Brain microvascular endothelial cell (primary cell): Measurements from ENCODE around the gene DCC.

ENCODE experiments used
- DNase-seq: peaks from one replicate; pipeline ENCODE4 v3.0.0-alpha.2; 2020
- H3K27ac ChIP-seq: fragments of 250-450 bp; sonication (Bioruptor Pico); 2 replicates; pipeline ENCODE4 v1.5.1; 2020; ENCODE audit warnings: mild to moderate bottlenecking, moderate library complexity
- H3K27me3 ChIP-seq: fragments of 250-450 bp; sonication (Bioruptor Pico); replicated peaks from 2 replicates; pipeline ENCODE4 v1.5.1; 2020; ENCODE audit warnings: mild to moderate bottlenecking
- H3K36me3 ChIP-seq: fragments of 250-450 bp; sonication (Bioruptor Pico); replicated peaks from 2 replicates; pipeline ENCODE4 v1.5.1; 2020; ENCODE audit warnings: mild to moderate bottlenecking
- H3K4me3 ChIP-seq: 2 replicates; pipeline ENCODE4 v1.5.1; 2011; ENCODE audit warnings: low read depth, mild to moderate bottlenecking, control low read depth, low read length, moderate library complexity
- in situ Hi-C: cut with HindIII; loops from 2 replicates; pipeline ENCODE4 v1.10.0; 2017; ENCODE audit warnings: low sequenced_read_pairs, low pct_ligation_motif_present
- TF ChIP-seq, protein P1 (sequence below): IDR thresholded peaks from 2 replicates; pipeline ENCODE4 v1.5.1; 2011; ENCODE audit warnings: low read depth, mild to moderate bottlenecking, moderate library complexity, low read length, control low read depth, inconsistent platforms; ENCODE audit errors: missing control alignments

DCC gene

DNA sequence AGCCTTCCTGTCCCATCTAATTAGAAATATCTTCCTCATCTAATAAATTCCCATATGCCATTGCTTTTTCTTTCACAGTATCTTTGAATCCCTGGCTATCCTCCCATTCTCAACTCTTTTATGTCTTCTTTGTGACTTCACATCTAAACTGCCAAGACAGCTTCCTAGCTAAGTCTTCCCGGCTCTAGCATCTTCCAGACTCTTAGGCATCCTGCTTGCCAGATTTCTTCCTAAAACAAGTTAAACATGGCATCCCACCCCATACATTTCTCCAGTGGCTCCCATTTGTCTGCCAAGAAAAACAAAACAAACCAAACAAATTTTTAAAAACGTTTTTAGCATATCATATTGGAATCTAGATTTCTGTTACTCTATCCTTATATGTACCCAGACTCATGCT is 1132.5 kb downstream of the DCC start:
- Histone ChIP-seq H3K27me3 (no peaks in the 10 kb centered on the region), H3K27ac (no peak overlapping the region), H3K4me3 (no peak overlapping the region), H3K36me3 (no peaks in the 10 kb centered on the region)
- TF ChIP-seq, protein P1, sequence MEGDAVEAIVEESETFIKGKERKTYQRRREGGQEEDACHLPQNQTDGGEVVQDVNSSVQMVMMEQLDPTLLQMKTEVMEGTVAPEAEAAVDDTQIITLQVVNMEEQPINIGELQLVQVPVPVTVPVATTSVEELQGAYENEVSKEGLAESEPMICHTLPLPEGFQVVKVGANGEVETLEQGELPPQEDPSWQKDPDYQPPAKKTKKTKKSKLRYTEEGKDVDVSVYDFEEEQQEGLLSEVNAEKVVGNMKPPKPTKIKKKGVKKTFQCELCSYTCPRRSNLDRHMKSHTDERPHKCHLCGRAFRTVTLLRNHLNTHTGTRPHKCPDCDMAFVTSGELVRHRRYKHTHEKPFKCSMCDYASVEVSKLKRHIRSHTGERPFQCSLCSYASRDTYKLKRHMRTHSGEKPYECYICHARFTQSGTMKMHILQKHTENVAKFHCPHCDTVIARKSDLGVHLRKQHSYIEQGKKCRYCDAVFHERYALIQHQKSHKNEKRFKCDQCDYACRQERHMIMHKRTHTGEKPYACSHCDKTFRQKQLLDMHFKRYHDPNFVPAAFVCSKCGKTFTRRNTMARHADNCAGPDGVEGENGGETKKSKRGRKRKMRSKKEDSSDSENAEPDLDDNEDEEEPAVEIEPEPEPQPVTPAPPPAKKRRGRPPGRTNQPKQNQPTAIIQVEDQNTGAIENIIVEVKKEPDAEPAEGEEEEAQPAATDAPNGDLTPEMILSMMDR = no peak
- in situ Hi-C loops = no loop called here
- DNase-seq = no peak

DNA sequence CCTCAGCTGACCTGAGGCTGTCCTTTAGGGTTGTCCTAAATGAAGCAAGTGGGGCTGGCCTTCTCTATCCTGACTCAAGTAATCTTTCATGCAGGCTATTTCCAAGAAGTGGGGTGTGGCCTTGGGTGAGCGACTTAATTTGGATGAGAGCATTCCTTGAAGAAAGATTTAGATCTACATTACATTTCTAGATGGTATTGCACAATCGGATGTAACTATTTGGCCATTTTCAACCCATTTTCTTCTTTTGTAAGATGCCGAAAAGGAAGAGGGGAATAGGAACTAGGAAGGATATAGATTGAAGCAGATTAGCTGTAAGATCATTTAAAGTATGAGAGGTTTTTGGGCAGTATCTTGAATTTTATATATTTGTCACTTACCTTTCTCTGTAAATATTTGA is 1138.2 kb downstream of the DCC start:
- no peak for DNase-seq
- TF ChIP-seq, protein P1 = no peak

DNA sequence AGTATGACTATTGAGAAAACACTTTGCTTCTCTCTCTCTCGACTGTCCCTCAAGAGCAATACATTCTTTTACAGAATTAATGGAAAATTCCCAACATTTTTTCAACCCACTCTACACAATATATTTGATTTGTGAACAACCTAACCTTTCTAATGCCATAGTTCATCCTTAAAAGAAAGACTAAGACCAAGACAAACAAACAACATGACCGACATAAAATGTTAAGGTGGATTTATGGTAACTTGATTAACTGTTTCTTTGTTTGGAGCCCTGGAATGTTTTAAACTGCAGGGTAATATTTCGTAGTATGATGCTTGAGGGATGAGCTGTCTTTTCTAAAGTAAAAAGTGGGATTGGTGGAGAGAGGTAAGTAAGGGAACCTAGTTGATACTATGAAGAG is 1146.3 kb downstream of the DCC start:
- TF ChIP-seq, protein P1 = no peak
- in situ Hi-C loops = no loop called here
- Histone ChIP-seq H3K36me3 (no peaks in the 10 kb centered on the region), H3K27me3 (no peaks in the 10 kb centered on the region), H3K4me3 (no peak overlapping the region), H3K27ac (no peak overlapping the region)
- DNase-seq = no peak

More for the DNA sequence above, 1138.2 kb downstream of the DCC start:
- Histone ChIP-seq H3K27ac (no peak overlapping the region), H3K27me3 (no peaks in the 10 kb centered on the region), H3K4me3 (no peak overlapping the region), H3K36me3 (no peaks in the 10 kb centered on the region)
- in situ Hi-C loops = no loop called here

DNA sequence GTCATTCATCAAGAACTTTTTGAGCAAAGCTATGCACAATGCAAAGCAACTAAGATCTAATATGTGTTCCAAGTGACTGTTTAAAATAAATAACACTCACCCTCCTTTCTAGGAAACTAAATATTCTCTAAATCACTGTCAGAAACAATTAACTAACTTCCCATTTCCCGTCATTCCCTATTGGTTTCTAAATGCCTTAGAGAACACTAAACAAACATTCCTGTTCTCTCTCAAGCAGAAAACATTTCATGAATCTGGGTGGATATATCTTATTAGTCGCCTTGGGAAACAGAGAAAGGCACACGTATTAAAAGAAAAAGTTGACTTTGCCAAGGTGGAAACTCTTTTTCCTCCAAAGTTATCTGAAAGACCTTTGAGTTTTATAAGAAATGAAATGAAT is 1149.3 kb downstream of the DCC start:
- in situ Hi-C loops = no loop called here
- no peak for DNase-seq

DNA sequence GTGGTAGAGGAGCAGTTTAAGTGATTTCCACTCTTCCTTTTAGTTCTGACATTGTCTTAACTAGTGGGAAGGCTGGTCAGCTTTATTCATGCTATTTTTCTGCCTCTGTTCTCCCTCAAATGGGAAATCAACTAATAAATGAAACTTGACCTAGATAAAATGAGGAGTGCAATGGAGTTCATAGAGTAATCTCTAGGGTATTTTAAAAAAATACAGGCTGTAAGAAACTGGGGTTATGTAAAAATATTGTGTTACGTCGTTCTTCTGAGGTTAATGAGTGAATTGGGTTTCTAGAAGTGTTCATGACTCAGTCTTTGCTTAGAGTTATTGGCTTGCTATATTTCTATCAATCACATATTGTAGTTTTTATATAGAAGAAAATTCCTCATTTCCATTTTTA is 1150.0 kb downstream of the DCC start:
- DNase-seq = no peak
- Histone ChIP-seq H3K27me3 (no peaks in the 10 kb centered on the region), H3K4me3 (no peak overlapping the region), H3K27ac (no peak overlapping the region), H3K36me3 (no peaks in the 10 kb centered on the region)
- in situ Hi-C loops = no loop called here
- TF ChIP-seq, protein P1 = no peak

More for the DNA sequence above, 1149.3 kb downstream of the DCC start:
- Histone ChIP-seq H3K36me3 (no peaks in the 10 kb centered on the region), H3K27ac (no peak overlapping the region), H3K27me3 (no peaks in the 10 kb centered on the region), H3K4me3 (no peak overlapping the region)
- TF ChIP-seq, protein P1 = no peak

DNA sequence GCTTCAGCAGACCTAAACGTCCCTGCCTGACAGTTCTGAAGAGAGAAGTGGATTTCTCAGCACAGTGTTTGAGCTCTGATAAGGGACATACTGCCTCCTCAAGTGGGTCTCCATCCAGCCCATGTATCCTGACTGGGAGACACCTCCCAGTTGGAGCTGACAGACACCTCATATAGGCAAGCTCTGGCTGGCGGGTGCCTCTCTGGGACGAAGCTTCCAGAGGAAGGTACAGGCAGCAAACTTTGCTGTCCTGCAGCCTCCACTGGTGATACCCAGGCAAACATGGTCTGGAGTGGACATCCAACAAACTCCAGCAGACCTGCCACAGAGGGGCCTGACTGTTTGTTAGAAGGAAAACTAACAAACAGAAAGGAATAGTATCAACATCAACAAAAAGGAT is 1156.0 kb downstream of the DCC start:
- in situ Hi-C loops = no loop called here
- Histone ChIP-seq H3K4me3 (no peak overlapping the region), H3K27me3 (no peaks in the 10 kb centered on the region), H3K27ac (no peak overlapping the region), H3K36me3 (no peaks in the 10 kb centered on the region)
- no peak for DNase-seq
- TF ChIP-seq, protein P1 = no peak
